Loucy (cell line): Measurements from ENCODE around the gene COA5.

Experiments used
- H2AFZ ChIP-seq: fragments of 200-600 bp; sonication (generic); 2 replicates; pipeline ENCODE4 v1.6.0; 2016; ENCODE audit warnings: antibody characterized with exemption, mild to moderate bottlenecking, low read length, moderate library complexity
- H3F3A ChIP-seq: fragments of 200-600 bp; 2 replicates; pipeline ENCODE4 v1.6.0; 2016; ENCODE audit warnings: antibody characterized with exemption, low read depth, mild to moderate bottlenecking
- H3K27me3 ChIP-seq: fragments of 200-600 bp; sonication (generic); 2 replicates; pipeline ENCODE4 v1.6.1; 2014; ENCODE audit warnings: low read length, mild to moderate bottlenecking; ENCODE audit not compliant: insufficient read depth, poor library complexity, severe bottlenecking
- H3K36me3 ChIP-seq: fragments of 200-600 bp; sonication (generic); 2 replicates; pipeline ENCODE4 v1.6.1; 2016; ENCODE audit warnings: low read length; ENCODE audit not compliant: insufficient read depth
- H3K4me1 ChIP-seq: fragments of 200-600 bp; sonication (generic); 2 replicates; pipeline ENCODE4 v1.5.1; 2014; ENCODE audit warnings: low read length, mild to moderate bottlenecking; ENCODE audit not compliant: insufficient read depth, poor library complexity, severe bottlenecking
- H3K4me2 ChIP-seq: fragments of 200-600 bp; sonication (generic); 2 replicates; pipeline ENCODE4 v1.6.0; 2014; ENCODE audit warnings: antibody characterized with exemption, low read length, low read depth, mild to moderate bottlenecking; ENCODE audit not compliant: poor library complexity, severe bottlenecking
- H3K4me3 ChIP-seq: fragments of 200-600 bp; sonication (generic); 2 replicates; pipeline ENCODE4 v1.5.1; 2014; ENCODE audit warnings: low read length, mild to moderate bottlenecking, mixed read lengths; ENCODE audit not compliant: poor library complexity, severe bottlenecking
- H3K79me2 ChIP-seq: fragments of 200-600 bp; sonication (generic); 2 replicates; pipeline ENCODE4 v1.6.1; 2014; ENCODE audit warnings: low read length; ENCODE audit not compliant: insufficient read depth
- H3K9ac ChIP-seq: fragments of 200-600 bp; sonication (generic); 2 replicates; pipeline ENCODE4 v1.6.0; 2014; ENCODE audit warnings: mild to moderate bottlenecking, low read depth, low read length, moderate library complexity; ENCODE audit not compliant: poor library complexity, severe bottlenecking
- H3K9me2 ChIP-seq: fragments of 200-600 bp; sonication (generic); replicated peaks from 2 replicates; pipeline ENCODE4 v1.6.1; 2016; ENCODE audit warnings: low read depth, low read length, mixed read lengths
- H3K9me3 ChIP-seq: fragments of 200-600 bp; sonication (generic); 2 replicates; pipeline ENCODE4 v1.6.1; 2014; ENCODE audit warnings: mild to moderate bottlenecking, antibody characterized with exemption, low read length, low read depth; ENCODE audit not compliant: insufficient read depth
- H4K20me1 ChIP-seq: fragments of 200-600 bp; sonication (generic); 2 replicates; pipeline ENCODE4 v1.6.0; 2014; ENCODE audit warnings: antibody characterized with exemption, low read length, mild to moderate bottlenecking; ENCODE audit not compliant: insufficient read depth, poor library complexity, severe bottlenecking
- EZH2phosphoT487 ChIP-seq: fragments of 200-600 bp; IDR thresholded peaks from 2 replicates; pipeline ENCODE4 v1.6.1; 2018; ENCODE audit warnings: antibody characterized with exemption, mild to moderate bottlenecking, moderate library complexity, borderline replicate concordance
- TF ChIP-seq, protein P1 (sequence below): fragments of 200-600 bp; sonication (generic); conservative IDR thresholded peaks from 2 replicates; pipeline ENCODE4 v1.5.1; 2014; ENCODE audit warnings: mild to moderate bottlenecking, antibody characterized with exemption, low read length

Gene COA5

DNA sequence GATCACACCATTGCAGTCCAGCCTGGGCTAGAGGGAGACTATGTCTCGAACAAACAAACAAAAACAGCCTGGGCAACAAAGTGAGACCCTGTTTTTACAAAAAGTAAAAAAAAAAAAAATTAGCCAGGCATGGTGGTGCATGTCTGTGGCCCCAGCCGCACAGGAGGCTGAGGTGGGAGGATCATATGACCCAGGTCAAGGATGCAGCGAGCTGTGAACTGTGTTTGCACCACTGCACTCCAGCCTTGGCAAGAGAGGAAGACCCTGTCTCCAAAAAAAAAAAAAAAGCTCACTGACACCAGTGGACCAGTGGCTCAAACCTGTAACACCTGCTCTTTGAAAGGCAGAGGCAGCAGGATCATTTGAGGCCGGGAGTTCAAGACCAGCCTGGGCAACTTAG, 40.1 kb upstream of the COA5 start:
- no peaks in the 10 kb centered on the region for H3F3A ChIP-seq
- no peak overlapping the region for H3K4me2 ChIP-seq
- H3K9me3 ChIP-seq: no peaks in the 10 kb centered on the region
- H3K9ac ChIP-seq: no peak overlapping the region
- peaks cover 14% of the 10 kb centered on the region; the same call in 1 of the 2 replicates for H3K36me3 ChIP-seq
- no peaks in the 10 kb centered on the region for H4K20me1 ChIP-seq
- no peaks in the 10 kb centered on the region for H3K79me2 ChIP-seq
- no peaks in the 10 kb centered on the region for H3K27me3 ChIP-seq
- H3K4me3 ChIP-seq: no peak overlapping the region
- no peaks in the 10 kb centered on the region for H3K4me1 ChIP-seq
- no peak overlapping the region for H2AFZ ChIP-seq
- no peaks in the 10 kb centered on the region for H3K9me2 ChIP-seq
- TF ChIP-seq EZH2phosphoT487: no peak
- TF ChIP-seq, protein P1, sequence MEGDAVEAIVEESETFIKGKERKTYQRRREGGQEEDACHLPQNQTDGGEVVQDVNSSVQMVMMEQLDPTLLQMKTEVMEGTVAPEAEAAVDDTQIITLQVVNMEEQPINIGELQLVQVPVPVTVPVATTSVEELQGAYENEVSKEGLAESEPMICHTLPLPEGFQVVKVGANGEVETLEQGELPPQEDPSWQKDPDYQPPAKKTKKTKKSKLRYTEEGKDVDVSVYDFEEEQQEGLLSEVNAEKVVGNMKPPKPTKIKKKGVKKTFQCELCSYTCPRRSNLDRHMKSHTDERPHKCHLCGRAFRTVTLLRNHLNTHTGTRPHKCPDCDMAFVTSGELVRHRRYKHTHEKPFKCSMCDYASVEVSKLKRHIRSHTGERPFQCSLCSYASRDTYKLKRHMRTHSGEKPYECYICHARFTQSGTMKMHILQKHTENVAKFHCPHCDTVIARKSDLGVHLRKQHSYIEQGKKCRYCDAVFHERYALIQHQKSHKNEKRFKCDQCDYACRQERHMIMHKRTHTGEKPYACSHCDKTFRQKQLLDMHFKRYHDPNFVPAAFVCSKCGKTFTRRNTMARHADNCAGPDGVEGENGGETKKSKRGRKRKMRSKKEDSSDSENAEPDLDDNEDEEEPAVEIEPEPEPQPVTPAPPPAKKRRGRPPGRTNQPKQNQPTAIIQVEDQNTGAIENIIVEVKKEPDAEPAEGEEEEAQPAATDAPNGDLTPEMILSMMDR: no peak

DNA sequence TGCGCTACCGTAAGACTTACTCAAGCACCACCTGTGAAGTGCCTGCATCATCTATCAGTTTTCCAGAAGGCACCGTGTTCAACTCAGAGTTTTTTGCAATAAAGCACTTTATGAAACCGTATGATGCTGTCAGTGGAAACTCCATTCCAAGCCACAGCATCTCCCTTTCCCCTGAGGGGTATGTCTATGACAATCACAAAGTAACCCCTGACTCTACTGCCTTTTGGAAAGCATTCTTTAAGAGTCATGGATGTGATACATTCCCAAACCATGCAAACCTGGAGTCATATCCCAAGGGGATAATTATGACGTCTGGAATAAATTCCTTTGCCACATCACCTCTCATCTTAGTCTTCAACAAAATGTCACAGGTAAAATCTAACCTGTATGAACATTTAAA, 39.3 kb upstream of the COA5 start:
- Histone ChIP-seq H3K36me3 (peaks cover 14% of the 10 kb centered on the region; the same call in 1 of the 2 replicates), H3K4me1 (no peaks in the 10 kb centered on the region), H2AFZ (no peak overlapping the region), H3K4me2 (no peak overlapping the region), H3K79me2 (no peaks in the 10 kb centered on the region), H3K4me3 (no peak overlapping the region), H3F3A (no peaks in the 10 kb centered on the region), H3K9me3 (no peaks in the 10 kb centered on the region), H3K27me3 (no peaks in the 10 kb centered on the region), H3K9me2 (no peaks in the 10 kb centered on the region), H4K20me1 (no peaks in the 10 kb centered on the region), H3K9ac (no peak overlapping the region)
- no peak for TF ChIP-seq EZH2phosphoT487
- TF ChIP-seq, protein P1: no peak

DNA sequence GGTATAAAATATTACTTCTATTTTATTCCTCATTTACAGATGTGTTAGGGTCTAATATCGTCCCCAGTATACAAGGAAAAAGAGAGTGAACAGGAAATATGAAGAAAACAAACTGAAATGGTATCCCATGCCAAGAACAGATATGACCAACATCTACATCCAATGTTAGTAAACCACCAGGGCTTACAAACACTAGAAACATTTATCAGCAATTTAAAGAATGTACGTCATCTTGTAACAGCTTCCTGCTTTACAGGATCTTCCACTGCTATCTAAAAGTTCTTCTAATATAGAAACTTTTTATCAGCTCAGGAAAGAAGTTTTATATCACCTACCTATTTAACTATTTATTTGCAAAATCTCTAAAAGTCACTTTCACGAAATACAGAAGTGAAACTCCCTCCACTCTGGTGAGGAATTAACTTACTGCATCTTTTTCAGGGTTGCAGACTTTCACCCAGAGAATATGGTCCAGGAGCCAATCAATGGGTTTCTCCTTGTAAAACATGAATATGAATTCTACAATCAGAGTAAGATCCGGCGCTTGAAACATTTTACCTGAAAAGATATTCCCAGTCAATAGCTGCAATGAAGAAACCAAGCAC, 35.3 kb upstream of the COA5 start:
- H3K4me2 ChIP-seq: no peak overlapping the region
- no peaks in the 10 kb centered on the region for H3K9me3 ChIP-seq
- H3K27me3 ChIP-seq: no peaks in the 10 kb centered on the region
- H3K4me1 ChIP-seq: no peaks in the 10 kb centered on the region
- H3K9ac ChIP-seq: no peak overlapping the region
- TF ChIP-seq, protein P1: no peak
- no peak for TF ChIP-seq EZH2phosphoT487
- H3K79me2 ChIP-seq: no peaks in the 10 kb centered on the region
- no peak overlapping the region for H3K4me3 ChIP-seq
- no peaks in the 10 kb centered on the region for H3F3A ChIP-seq
- peaks cover 14% of the 10 kb centered on the region; the same call in 1 of the 2 replicates for H3K36me3 ChIP-seq
- no peak overlapping the region for H2AFZ ChIP-seq
- no peaks in the 10 kb centered on the region for H4K20me1 ChIP-seq
- no peaks in the 10 kb centered on the region for H3K9me2 ChIP-seq
